HG02981 (cell line): ENCODE results near the gene LAIR2.
A peak's percentile ranks its signal among the peaks of the same experiment; 100 is the strongest.

Experiments used
- ATAC-seq: cut with Tn5 transposase; IDR thresholded peaks from one replicate; pipeline ENCODE4 v1.9.1; 2021; ENCODE audit warnings: mild to moderate bottlenecking, moderate library complexity; ENCODE audit not compliant: unreplicated experiment

Gene LAIR2, protein sequence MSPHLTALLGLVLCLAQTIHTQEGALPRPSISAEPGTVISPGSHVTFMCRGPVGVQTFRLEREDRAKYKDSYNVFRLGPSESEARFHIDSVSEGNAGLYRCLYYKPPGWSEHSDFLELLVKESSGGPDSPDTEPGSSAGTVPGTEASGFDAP

DNA sequence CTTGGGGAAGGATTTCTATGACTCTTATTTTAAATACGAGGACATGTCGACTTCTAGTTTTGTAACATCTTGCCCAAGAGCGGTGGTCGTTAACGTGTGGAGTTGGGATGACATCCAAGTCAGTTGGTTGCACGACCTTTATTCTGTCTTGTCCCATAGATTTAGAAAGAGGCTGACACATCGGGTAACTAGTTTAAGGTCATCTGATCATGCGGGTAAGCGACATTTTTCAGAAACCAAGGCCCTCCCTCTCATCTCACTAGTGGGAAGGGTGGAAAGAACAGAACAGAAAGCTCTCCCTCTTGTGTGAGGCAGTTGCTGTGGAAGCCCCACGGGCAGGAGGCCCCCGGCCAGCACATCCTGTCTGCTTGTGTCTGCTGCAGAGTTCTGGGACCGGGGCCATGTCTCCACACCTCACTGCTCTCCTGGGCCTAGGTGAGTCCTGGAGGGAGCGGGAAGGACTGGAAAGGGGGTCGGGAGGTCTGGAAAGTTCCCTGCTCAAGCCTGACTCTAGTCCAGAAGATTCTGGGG, at the start of gene LAIR2:
LAIR2 (plus strand) TSS at position 314 of the 531 bp plus-strand sequence; CDS start at position 402, 88 bp downstream.
- ATAC-seq, result no peak

DNA sequence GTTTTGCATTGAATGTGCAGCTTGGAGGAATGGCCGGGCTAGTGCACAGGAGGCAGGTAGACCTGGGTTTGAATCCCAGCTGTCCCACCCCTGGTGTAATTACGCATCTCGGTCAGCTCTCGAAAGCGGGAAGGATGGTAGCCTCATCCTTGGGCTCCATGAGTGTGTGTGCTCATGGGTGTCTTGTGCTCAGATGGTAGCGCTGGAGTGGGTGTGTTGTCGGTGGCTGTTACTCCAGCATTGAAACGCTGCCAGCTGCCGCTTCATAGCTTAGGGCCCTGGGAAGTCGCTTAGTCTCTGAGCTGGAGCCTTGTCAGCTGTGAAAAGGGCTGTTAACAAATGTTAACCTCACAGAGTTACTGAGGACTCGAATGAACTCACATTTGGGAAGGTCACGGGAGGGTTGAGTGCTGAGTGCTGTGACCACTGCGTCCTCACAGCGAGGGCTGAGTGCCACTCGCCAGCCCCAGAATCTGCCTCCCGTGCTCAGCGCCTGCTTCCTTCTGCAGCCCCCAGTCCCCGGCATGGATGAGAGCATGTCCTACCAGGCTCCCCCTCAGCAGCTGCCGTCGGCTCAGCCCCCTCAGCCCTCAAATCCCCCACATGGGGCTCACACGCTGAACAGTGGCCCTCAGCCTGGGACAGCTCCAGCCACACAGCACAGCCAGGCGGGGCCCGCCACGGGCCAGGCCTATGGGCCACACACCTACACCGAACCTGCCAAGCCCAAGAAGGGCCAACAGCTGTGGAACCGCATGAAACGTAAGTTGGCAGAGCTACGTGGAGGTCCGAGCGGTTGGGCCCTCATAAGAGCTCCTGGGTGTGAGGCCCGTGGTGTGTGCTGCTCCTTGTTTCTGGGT, 48.5 kb upstream of the LAIR2 start:
- no peak for ATAC-seq

DNA sequence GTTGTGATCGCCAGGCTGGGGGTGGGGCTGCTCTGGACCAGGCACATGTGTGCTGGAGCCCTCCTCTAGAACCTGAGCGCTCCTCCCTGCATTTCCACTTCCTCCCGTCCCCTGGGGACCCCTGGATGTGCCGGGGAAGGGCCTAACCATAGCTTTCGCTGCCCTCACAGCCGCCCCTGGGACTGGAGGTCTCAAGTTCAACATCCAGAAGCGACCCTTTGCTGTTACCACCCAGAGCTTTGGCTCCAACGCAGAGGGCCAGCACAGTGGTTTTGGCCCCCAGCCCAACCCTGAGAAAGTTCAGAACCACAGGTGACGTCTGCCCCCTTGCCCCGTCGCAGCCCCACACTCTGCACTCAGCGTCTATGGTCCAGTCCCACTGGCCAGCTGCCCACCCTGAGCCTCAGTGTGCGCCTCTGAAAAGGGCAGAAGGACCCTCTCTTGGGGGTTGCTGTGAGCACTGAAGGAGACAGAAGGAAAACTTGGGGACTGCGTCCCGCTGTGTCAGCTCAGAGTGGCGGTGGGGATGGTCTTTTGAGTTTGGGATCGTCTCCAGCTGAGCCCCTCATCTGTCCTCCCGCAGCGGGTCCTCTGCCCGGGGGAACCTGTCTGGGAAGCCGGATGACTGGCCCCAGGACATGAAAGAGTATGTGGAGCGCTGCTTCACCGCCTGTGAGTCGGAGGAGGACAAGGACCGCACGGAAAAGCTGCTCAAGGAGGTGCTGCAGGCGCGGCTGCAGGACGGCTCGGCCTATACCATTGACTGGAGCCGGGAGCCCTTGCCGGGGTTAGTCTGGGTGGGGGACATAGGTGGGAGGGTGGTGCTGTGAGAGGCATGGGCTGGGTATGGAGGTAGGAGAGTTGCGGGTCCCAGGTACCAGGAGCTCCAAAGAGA, 47.6 kb upstream of the LAIR2 start:
- ATAC-seq, result no peak

DNA sequence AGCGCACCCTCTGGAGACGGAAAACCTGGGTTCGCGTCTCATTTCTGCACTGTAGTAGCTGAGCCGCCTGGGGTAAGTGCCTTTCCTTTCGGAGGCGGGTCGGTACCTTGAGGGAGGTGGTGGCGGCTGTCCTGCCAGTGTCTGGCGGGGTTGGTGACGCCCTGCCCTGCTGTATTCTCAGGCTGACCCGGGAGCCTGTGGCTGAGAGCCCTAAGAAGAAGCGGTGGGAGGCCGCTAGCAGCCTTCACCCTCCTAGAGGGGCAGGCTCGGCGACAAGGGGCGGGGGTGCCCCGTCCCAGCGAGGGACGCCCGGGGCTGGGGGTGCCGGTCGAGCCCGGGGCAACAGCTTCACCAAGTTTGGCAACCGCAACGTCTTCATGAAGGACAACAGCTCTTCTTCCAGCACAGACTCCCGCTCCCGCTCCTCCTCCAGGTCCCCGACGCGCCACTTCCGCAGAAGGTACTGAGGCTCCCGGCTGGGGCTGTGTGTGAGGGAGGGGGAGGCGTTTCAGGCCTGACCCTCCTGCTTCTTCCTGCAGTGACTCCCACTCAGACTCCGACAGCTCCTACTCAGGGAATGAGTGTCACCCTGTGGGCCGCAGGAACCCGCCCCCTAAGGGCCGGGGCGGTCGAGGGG, 46.7 kb upstream of the LAIR2 start:
- no peak for ATAC-seq

DNA sequence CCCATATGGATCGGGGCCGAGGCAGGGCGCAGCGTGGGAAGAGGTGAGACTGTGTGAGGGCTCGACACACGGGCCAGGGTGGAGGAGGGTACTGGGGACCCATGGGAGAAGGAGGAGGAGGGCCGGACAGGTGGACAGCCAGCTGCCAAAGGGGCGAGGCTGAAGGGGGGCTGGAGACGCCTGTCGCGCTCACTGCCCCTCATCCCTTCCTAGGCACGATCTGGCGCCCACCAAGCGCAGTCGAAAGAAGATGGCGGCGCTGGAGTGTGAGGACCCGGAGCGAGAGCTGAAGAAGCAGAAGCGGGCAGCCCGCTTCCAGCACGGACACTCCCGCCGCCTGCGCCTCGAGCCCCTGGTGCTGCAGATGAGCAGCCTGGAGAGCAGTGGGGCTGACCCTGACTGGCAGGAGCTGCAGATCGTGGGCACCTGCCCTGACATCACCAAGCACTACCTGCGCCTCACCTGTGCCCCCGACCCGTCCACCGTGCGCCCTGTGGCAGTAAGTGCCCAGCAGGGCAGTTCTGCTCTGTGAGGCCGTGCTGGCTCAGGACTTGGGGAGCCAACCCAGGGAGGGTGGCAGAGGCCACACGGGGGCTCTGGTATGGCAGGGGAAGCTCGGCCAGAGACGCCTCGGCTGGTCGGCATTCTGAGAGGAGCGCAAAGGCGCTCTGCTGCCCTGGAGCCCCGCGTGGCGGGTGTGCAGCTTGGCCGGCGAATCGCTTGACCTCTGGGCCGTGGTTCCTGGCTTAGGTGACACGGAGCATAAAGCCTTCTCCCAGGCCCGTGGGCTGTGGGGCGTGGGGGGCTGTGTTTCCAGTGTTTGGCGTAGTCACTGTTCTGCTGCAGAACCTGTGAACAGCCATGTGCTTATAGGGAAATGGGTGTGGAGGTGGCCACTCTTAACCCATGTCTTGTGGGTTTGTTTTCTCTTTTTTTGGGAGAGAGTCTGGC, 45.9 kb upstream of the LAIR2 start:
- no peak for ATAC-seq

DNA sequence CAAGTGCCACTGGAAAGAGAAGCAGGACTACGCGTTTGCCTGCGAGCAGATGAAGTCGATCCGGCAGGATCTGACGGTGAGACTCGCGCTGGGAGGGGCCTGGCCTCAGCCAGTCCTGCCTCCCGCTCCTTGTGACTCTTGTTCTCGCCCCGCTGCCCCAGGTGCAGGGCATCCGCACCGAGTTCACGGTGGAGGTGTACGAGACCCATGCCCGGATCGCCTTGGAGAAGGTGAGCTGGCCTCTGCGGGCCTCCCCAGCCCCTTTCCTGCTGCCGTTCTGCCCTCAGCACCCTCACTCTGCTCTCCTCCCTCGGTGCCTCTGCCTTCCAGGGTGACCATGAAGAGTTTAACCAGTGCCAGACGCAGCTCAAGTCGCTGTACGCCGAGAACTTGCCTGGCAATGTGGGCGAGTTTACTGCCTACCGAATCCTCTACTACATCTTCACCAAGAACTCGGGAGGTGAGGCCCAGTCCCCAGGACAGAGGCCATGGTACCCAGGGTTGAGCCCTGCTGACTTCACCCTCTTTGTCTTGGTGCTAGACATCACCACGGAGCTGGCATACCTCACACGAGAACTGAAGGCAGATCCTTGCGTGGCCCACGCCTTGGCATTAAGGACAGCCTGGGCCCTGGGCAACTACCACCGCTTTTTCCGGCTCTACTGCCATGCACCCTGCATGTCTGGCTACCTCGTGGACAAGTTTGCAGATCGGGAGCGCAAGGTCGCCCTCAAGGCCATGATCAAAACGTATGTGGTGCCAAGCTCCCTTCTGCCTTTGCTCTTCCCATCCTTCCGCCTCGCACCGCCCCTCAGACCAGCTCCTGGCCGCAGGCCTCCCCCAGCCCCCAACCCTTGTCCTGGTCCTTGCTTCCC, 44.6 kb upstream of the LAIR2 start:
- ATAC-seq, result no peak

DNA sequence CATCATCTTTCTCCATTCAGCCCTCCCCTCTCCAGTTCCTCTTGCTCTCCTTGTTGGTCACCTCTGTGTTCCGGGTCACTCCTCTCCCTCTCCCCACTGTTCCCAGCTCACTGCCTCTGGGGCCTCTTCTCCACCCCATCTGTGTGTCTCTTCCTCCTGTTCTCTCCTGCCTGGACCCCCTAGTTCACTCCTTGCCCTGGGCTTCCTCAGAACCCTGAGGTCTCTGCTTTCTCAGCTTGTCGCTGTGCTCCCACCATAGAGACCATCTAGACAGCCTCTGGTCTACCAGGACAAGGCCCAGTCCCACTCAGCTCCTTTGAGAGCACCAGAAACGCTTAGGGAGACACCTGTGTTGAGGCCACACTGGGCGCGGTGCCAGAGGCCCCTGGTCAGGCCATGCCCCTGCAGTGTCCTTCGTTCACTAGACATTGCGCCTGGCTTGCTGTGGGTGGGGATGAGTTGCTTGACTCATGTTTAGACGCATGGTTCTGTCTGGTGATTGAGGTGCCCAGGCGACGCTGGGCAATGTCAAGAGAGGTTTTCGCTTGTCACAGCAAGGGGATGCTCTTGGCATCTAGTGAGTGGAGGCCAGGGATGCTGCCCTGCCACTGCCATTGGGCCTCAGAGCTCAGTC, 43.9 kb upstream of the LAIR2 start:
- ATAC-seq, result no peak

DNA sequence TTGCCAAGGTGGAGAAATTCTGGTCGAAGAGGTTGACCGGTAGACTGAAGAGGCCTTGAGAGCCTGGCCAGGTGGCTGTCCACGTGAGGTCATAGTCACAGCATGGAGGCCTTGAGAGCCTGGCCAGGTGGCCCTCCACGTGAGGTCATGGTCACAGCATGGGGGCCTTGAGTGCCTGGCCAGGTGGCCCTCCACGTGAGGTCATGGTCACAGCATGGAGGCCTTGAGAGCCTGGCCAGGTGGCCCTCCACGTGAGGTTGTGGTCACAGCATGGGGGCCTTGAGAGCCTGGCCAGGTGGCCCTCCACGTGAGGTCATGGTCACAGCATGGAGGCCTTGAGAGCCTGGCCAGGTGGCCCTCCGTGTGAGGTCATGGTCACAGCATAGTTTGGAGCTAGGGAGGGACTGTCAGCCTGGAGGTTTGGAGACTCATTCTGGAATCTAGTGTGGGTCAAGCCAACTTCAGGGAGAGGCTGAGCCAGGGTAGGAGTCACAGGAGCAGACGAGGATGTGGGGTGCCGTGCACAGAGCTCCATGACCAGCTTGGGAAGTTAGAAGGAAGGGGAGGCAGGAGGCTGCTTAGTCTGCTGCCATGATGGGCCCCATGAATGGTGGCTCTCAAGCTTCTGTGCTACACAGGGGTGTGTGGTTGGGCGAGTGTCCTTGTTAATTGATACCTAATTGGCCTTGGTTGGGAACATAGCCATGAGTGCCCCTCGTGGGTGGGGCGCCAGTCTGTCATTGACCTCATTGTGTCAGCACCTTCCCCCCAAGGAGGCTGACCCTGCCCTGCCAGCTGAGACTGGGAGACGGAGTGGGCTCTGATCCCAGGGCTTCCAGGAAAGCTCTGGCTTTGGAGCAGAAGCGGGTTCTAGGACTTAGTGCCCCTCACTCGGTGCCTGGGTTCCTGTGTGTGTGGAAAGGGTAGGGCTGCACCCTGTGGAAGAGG, 43.1 kb upstream of the LAIR2 start:
- ATAC-seq, result no peak

DNA sequence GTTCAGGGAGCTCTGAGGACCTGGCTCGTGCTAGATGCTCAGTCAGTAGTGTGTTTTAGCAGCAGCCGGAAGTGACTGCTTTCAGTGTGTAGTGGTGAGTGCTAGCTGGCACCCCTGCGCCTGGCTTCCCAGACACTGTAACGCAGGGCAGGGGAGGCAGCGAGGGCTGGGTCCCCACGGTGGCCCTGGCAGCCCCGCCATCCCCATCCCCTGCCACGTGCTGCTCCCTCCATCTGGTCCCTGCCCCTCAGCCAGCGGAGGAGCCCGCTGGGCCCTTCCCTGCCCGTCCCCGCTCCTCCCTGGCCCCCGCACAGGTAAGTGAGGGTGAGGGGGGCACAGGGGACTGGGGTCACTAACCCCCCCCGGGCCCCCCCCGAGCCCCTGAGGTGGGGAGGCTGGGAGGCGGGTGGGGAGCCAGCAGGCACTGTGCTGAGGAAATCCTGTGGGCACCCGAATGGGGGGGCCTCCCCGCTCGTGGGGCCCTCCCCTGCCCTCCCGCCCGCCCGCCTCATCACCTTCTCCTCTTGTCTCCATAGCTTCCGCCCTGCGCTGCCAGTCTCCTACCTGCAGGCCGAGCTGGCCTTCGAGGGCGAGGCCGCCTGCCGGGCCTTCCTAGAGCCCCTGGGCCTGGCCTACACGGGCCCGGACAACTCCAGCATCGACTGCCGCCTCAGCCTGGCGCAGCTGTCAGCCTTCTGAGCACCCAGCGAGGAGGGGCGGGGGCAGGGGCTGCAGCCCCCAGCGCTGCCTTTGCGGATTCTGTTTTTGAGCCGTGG, 42.2 kb upstream of the LAIR2 start:
- ATAC-seq, result no peak

DNA sequence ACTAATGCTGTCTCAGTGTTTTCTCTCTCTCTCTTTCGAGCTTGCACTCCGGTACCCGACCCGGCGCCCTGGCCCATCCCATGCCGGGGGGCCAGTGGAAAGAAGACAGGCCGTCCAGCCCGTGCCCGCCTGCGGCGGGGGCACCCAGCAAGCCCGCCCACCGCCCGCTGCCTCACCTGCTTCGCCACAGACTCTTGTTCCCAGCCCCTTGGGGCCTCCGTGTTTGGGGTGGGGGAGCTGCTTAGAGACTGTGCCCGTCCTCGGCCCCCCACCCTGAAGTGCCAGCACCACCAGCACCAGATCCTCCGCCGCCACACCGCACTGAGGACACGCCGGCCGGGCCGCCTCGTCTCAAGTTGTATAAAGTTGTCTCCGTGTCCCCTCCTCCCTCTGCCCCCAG, 41.4 kb upstream of the LAIR2 start:
- no peak for ATAC-seq

DNA sequence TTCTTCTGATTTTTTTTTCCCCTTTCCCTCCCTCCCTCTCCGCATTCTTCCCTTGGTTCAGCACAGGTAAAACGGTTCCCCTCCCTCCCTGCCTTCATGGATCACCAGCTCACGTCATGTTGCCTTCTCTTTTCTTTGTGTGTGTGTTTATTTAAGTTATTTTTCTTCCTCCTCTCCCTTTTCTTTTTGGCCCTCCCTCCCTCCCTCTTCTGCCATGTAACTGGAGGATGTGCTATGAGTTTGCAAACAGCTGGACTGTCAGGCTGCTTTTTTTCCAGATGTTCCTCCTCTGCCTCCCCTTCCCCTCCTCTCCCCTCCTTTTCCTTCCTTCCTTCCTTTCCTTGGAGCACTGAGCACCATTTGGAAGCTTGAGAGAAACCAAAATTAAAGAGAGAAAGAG, 41.0 kb upstream of the LAIR2 start:
- ATAC-seq, result no peak

DNA sequence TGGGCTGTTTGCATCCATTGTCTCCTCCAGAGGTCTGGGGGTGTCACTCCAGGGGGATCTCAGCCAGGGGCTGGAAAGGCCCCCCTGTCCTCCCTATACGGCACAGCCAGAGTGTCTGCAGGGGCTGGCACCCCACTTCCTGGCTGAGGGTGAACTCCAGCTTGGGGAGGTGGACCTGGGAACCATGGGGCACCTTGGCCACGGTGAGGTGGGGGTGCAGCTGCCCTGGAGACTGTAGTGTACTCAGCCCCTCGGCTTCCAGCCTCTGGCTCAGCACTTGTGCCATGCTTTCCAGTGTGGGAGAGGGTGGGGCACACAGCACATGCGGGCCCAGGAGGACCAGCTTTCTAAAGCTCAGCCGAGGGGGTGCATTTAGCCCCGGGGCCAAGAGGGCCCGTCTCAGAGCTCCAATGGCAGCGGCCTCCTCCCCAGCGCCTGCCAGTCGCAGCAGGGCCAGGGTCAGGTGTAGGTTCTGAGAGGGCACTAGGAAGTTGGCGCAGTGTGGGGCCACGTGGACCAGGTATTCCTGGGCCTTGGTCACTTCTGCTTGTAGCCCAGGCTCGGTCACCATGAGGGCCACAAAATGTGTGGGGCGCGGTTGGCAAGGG, 40.5 kb upstream of the LAIR2 start:
- ATAC-seq, result no peak

DNA sequence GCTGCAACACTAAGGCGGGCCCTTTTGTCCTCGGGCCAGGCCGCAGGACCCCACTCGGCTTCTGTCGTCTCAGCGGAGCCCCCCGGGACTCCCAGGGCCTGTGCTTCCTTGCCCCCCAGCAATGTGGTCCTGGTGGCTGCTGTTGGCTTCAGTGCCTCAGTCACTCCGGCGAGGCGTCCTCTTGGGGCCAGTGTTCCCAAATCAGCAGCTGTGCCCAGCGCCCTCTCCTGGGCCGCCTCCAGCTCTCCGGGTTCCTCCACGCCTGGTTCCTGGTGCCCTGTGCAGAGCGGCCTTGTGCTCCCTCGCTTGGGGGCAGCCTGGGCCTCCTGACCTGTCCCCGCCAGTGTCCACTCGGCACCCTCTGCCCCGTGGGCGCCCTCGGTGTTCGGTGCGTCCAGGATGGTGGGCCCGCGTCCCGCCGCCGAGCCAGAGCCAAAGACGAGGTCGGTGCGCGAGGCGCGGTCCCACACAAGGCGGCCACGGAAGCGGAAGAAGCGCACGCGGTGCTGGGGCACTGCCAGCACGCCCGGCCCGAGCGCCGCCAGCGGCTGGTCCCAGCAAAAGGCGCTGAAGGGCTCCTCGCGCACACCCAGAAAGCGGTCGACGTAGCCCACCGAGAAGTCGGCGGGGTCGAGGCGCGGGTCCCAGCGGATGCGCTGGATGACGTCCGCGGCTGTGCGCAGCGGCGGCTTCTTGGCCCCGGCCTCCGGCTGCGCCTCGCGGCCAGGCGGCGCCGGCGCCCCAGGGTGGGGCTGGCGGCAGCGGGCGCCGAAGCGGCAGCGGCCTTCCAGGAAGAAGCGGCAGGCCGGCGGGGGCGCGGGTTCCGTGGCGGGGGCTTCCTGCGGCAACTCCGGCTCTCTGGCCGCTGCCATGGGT, 39.7 kb upstream of the LAIR2 start:
- ATAC-seq, result peak; percentile 4

DNA sequence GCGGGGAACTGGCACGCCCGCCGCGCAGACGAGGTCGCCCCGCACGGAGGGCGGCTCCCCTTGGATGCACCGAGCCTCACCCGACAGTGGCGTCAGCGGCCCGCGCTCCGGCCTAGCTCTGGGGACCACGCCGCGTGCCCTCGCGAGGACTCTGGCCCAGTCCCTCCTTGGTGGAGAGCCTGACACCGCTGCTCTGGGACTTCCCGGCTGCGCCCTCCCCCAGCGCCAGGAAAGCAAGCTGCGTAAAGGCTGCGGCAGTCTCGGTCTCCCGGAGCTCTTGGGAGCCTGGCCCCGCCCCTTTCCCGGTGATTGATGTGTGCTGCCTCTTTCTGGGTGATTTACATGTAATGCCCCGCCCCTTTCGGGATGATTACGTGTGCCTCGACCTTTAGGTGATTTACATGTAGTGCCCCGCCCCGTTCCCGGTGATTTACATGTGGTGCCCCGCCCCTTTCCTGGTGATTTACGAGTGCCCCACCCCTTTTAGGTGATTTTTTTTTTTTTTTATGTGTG, 39.0 kb upstream of the LAIR2 start, which contains the start of gene LENG9:
LENG9 (minus strand) TSS at position 248 of the 513 bp plus-strand sequence. CDS start 252 bp downstream, outside the sequence.
- ATAC-seq, result peak; percentile 53
